T-helper 9 cell (primary cell): ENCODE results near the gene CPB2.

Experiments used
- DNase-seq: peaks from one replicate; pipeline ENCODE4 v3.0.0-alpha.2; 2020

CPB2 gene

GRCh38 chr13:46126552-46127357, 21.9 kb upstream of the CPB2 start:
- DNase-seq = peak; percentile 55

- DNase-seq = no peak
Observed at GRCh38 chr13:46126056-46126455, 21.2 kb upstream of the CPB2 start.

GRCh38 chr13:46124967-46125933, 20.4 kb upstream of the CPB2 start:
- DNase-seq = no peak

GRCh38 chr13:46124531-46124966, 19.7 kb upstream of the CPB2 start:
- peak; percentile 4 for DNase-seq

- no peak for DNase-seq
Observed at GRCh38 chr13:46122304-46122703, 17.5 kb upstream of the CPB2 start.

- DNase-seq = no peak
Observed at GRCh38 chr13:46121597-46122163, 16.8 kb upstream of the CPB2 start.

GRCh38 chr13:46121033-46121432, 16.2 kb upstream of the CPB2 start:
- no peak for DNase-seq

- no peak for DNase-seq
Observed at GRCh38 chr13:46119883-46120614, 15.2 kb upstream of the CPB2 start.

GRCh38 chr13:46116653-46117502, 12.0 kb upstream of the CPB2 start:
- DNase-seq = no peak

- DNase-seq = no peak
Observed at GRCh38 chr13:46114613-46115012, 9.8 kb upstream of the CPB2 start.

- DNase-seq = no peak
Observed at GRCh38 chr13:46113596-46113995, 8.8 kb upstream of the CPB2 start.

GRCh38 chr13:46111151-46111550, 6.3 kb upstream of the CPB2 start:
- DNase-seq = no peak

GRCh38 chr13:46109451-46109850, 4.6 kb upstream of the CPB2 start:
- DNase-seq = no peak

GRCh38 chr13:46106839-46107371, 2.1 kb upstream of the CPB2 start:
- no peak for DNase-seq

- no peak for DNase-seq
Observed at GRCh38 chr13:46103037-46103436, 1.8 kb downstream of the CPB2 start.

GRCh38 chr13:46102255-46102605, 2.6 kb downstream of the CPB2 start:
- no peak for DNase-seq

- DNase-seq = no peak
Observed at GRCh38 chr13:46101484-46102254, 3.2 kb downstream of the CPB2 start.

- DNase-seq = no peak
Observed at GRCh38 chr13:46101002-46101401, 3.8 kb downstream of the CPB2 start.

GRCh38 chr13:46100191-46100815, 4.5 kb downstream of the CPB2 start:
- DNase-seq = no peak

- no peak for DNase-seq
Observed at GRCh38 chr13:46097663-46098062, 7.2 kb downstream of the CPB2 start.
